Coronary artery (tissue), 2 donors: Measurements from ENCODE around the gene PHOX2B.
"Not testable (repeated sequence)": the region's sequence is repeated elsewhere in the genome, so short reads cannot be mapped to it uniquely, and the experiment has no call there.

ENCODE experiments used
- DNase-seq: peaks from one replicate; pipeline ENCODE4 v3.0.0-alpha.2; 2017; ENCODE audit warnings: low spot score
- H3K27ac ChIP-seq, 2 donors: fragments of 200-600 bp; sonication (generic); one replicate each; pipeline ENCODE4 v1.5.1; 2016 to 2019
- H3K4me3 ChIP-seq: fragments of 200-600 bp; sonication (generic); 2 replicates; pipeline ENCODE4 v1.5.1; 2016; ENCODE audit warnings: mild to moderate bottlenecking, moderate library complexity
- CTCF ChIP-seq: fragments of 200-600 bp; sonication (generic); IDR thresholded peaks from one replicate; pipeline ENCODE4 v1.5.1; 2019; ENCODE audit warnings: antibody characterized with exemption

Gene PHOX2B

GRCh38 chr4:41712425-41712824, 36.1 kb downstream of the PHOX2B start:
- no peak for DNase-seq
- TF ChIP-seq CTCF: no peak
- Histone ChIP-seq H3K4me3 (no peak overlapping the region), H3K27ac (no peak overlapping the region)

DNA sequence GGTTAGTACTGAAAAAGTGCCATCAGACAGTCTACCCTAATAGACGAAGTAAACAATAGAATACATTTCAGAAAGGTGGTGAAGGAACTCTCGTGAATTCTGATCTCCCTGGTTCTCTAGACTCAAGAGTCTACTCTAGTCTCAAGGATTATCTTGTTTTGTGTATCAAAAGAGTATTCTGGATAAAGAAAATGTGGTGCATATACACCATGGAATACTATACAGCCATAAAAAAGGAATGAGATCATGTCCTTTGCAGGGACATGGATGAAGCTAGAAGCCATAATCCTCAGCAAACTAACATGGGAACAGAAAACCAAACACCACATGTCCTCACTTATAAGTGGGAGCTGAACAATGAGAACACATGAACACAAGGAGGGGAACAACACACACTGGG, 36.9 kb downstream of the PHOX2B start:
- H3K4me3 ChIP-seq, DNase-seq, H3K27ac ChIP-seq: not testable (repeated sequence)

DNA sequence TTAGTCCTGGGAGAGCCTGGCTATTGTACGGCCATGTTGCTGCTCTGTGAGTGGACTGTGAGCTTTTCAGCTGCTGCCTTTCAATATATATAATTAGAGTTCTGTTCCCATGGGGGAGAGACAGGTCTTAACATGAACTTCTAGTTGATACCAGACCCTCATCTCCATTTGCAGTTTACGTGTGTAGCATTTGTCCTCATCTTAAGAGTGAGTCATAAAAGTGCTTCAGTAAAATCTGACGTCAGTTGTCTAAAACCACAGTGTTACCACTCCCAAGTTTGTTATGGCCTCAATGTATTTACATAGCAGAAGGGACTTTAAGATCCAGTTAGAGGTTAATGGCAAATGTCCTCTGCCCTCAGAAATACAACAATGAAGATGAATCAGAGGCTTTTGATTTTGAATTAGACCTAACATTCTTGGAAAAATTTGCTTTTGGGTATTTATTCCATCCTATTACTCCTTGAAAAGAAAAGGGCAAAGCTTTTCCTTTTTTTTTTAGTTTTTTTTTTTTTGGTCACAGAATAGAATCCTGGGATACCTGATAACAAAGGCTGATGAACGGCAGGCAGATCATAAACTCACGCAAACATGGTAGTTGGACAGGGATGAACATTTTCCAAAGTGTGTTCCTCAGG, 38.6 kb downstream of the PHOX2B start:
- H3K4me3 ChIP-seq: no peak overlapping the region
- no peak for DNase-seq
- no peak for TF ChIP-seq CTCF
- no peak overlapping the region for H3K27ac ChIP-seq

- no peak for DNase-seq
- no peak overlapping the region for H3K27ac ChIP-seq
- no peak for TF ChIP-seq CTCF
- H3K4me3 ChIP-seq: no peak overlapping the region
These were observed 44.7 kb downstream of the PHOX2B start for GRCh38 chr4:41703785-41704184.

DNA sequence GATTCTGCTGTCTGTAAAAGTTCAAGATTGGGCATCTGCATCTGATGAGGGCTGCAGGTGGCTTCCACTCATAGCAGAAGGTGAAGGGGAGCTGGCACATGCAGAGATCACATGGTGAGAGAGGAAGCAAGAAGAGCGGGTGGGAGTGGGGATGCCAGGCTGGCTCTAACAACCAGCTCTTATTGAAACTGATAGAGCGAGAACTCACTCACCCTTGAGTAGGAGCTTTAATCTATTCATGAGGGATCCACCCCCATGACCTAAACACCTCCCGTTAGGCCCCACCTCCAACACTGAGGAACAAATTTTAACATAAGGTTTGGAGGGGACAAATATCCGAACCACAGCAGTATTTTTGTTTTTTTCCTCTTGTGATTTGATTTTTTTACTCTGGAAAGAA, 45.8 kb downstream of the PHOX2B start:
- Histone ChIP-seq H3K27ac (no peak overlapping the region), H3K4me3 (no peak overlapping the region)
- TF ChIP-seq CTCF: no peak
- DNase-seq: no peak

GRCh38 chr4:41701983-41702382, 46.5 kb downstream of the PHOX2B start:
- TF ChIP-seq CTCF: no peak
- Histone ChIP-seq H3K4me3 (no peak overlapping the region), H3K27ac (no peak overlapping the region)
- DNase-seq: no peak

- no peak for TF ChIP-seq CTCF
- DNase-seq: no peak
- Histone ChIP-seq H3K27ac (no peak overlapping the region), H3K4me3 (no peak overlapping the region)
These were observed 51.8 kb downstream of the PHOX2B start for GRCh38 chr4:41696763-41697162.

DNA sequence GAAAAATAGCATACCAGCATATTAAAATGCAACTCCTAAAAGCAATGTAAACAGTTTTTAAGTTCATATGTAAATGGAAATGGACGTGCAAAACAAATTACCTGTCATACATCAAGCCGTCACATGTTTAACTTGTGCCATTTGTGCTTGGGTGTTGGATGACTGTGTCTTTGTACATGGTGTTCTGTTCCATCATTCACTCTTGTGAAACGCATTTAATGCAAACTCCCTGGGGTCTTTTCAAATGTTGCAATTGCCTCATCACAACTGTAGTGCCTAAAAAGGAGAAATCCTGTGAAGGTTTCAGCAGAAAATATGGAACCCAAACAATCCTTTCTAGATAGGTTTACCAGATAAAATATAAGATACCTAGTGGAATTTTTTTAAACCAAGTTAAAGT, 52.4 kb downstream of the PHOX2B start:
- TF ChIP-seq CTCF: no peak
- DNase-seq: no peak
- H3K27ac ChIP-seq: no peak overlapping the region
- no peak overlapping the region for H3K4me3 ChIP-seq
